Progenitor cell of endocrine pancreas (in vitro differentiated cells): ENCODE measurements around the gene SCGB1D4. TPM values are rescaled to one million over a fixed set of nuclear protein-coding genes. Genes with fewer than 3 reads are reported as not detected.

Source experiments
- DNase-seq: peaks from one replicate; pipeline ENCODE4 v3.0.0; 2021; ENCODE audit warnings: low spot score; ENCODE audit not compliant: unreplicated experiment
- H3K27ac Mint-ChIP-seq: 2 replicates; pipeline ENCODE4 v1.8.0; 2021; ENCODE audit warnings: mild to moderate bottlenecking, moderate library complexity, mixed read lengths
- H3K27me3 Mint-ChIP-seq: 2 replicates; pipeline ENCODE4 v1.8.0; 2021; ENCODE audit warnings: mixed read lengths
- H3K36me3 Mint-ChIP-seq: 2 replicates; pipeline ENCODE4 v1.8.0; 2022; ENCODE audit warnings: mixed read lengths; ENCODE audit not compliant: insufficient read depth
- H3K4me1 Mint-ChIP-seq: 2 replicates; pipeline ENCODE4 v1.8.0; 2021; ENCODE audit warnings: low read depth, mixed read lengths
- H3K4me3 Mint-ChIP-seq: 2 replicates; pipeline ENCODE4 v1.8.0; 2021; ENCODE audit warnings: low read depth, mild to moderate bottlenecking, moderate library complexity, mixed read lengths
- H3K9me3 Mint-ChIP-seq: 2 replicates; pipeline ENCODE4 v1.8.0; 2021; ENCODE audit warnings: low read depth, mixed read lengths
- CTCF ChIP-seq: fragments of 200-600 bp; sonication (generic); IDR thresholded peaks from one replicate; pipeline ENCODE4 v1.5.0; 2021; ENCODE audit warnings: antibody characterized with exemption, mild to moderate bottlenecking; ENCODE audit not compliant: unreplicated experiment
- total RNA-seq: library from RNA; stranded (reverse); gene quantifications from 2 replicates; pipeline ENCODE4 v1.2.1, GENCODE V29; 2021

SCGB1D4 gene
- total RNA-seq, 1 donor from 2014 or later, result not detected

- no peak for DNase-seq
- no peaks in the 10 kb centered on the region for H3K9me3 Mint-ChIP-seq
- peak; percentile 36 for TF ChIP-seq CTCF
- no peaks in the 10 kb centered on the region for H3K36me3 Mint-ChIP-seq
- no peak within 1 kb of the TSS for H3K27ac Mint-ChIP-seq
- peaks cover 31% of the 10 kb centered on the region for H3K27me3 Mint-ChIP-seq
- no peaks in the 10 kb centered on the region for H3K4me1 Mint-ChIP-seq
- no peak within 1 kb of the TSS for H3K4me3 Mint-ChIP-seq
Observed at GRCh38 chr11:62269654-62270278, 29.1 kb downstream of the SCGB1D4 start, which contains the start of gene SCGB2A2. Gene SCGB2A2, plus strand, starts transcription at chr11:62270158. Its CDS starts 59 bp downstream, at chr11:62270217.

- H3K4me1 Mint-ChIP-seq, result no peaks in the 10 kb centered on the region
Observed at GRCh38 chr11:62267576-62267975, 31.3 kb downstream of the SCGB1D4 start.

GRCh38 chr11:62267050-62267449, 31.8 kb downstream of the SCGB1D4 start:
- TF ChIP-seq CTCF, result no peak
- Mint-ChIP-seq H3K27me3 (peaks cover 46% of the 10 kb centered on the region), H3K4me1 (no peaks in the 10 kb centered on the region), H3K36me3 (no peaks in the 10 kb centered on the region), H3K9me3 (no peaks in the 10 kb centered on the region), H3K4me3 (no peak overlapping the region), H3K27ac (no peak overlapping the region)
- no peak for DNase-seq

More at GRCh38 chr11:62267576-62267975, 31.3 kb downstream of the SCGB1D4 start:
- no peak for TF ChIP-seq CTCF
- H3K27me3 Mint-ChIP-seq, result peaks cover 46% of the 10 kb centered on the region
- no peak for DNase-seq
- no peaks in the 10 kb centered on the region for H3K9me3 Mint-ChIP-seq
- H3K4me3 Mint-ChIP-seq, result no peak overlapping the region
- no peaks in the 10 kb centered on the region for H3K36me3 Mint-ChIP-seq
- no peak overlapping the region for H3K27ac Mint-ChIP-seq

GRCh38 chr11:62266558-62266957, 32.3 kb downstream of the SCGB1D4 start:
- no peak overlapping the region for H3K4me3 Mint-ChIP-seq
- no peaks in the 10 kb centered on the region for H3K4me1 Mint-ChIP-seq
- no peaks in the 10 kb centered on the region for H3K9me3 Mint-ChIP-seq
- H3K27me3 Mint-ChIP-seq, result peaks cover 48% of the 10 kb centered on the region
- H3K27ac Mint-ChIP-seq, result no peak overlapping the region
- no peaks in the 10 kb centered on the region for H3K36me3 Mint-ChIP-seq
- TF ChIP-seq CTCF, result no peak
- DNase-seq, result no peak

- TF ChIP-seq CTCF, result no peak
- Mint-ChIP-seq H3K36me3 (no peaks in the 10 kb centered on the region), H3K4me3 (no peak overlapping the region), H3K9me3 (no peaks in the 10 kb centered on the region), H3K27me3 (peaks cover 51% of the 10 kb centered on the region), H3K27ac (no peak overlapping the region), H3K4me1 (no peaks in the 10 kb centered on the region)
- no peak for DNase-seq
Observed at GRCh38 chr11:62264004-62264403, 34.9 kb downstream of the SCGB1D4 start.
